HG03432 (cell line): Measurements from ENCODE around the gene SRP19.
"Not testable (repeated sequence)": the region's sequence is repeated elsewhere in the genome, so short reads cannot be mapped to it uniquely, and the experiment has no call there.

Source experiments
- ATAC-seq: cut with Tn5 transposase; IDR thresholded peaks from one replicate; pipeline ENCODE4 v1.9.1; 2021; ENCODE audit warnings: mild to moderate bottlenecking, moderate library complexity; ENCODE audit not compliant: unreplicated experiment

The SRP19 gene

GRCh38 chr5:112860929-112861637 is at the start of gene SRP19:
Gene SRP19 (plus strand): TSS chr5:112861287. CDS start chr5:112861377, 90 bp downstream.
- peak; percentile 99 for ATAC-seq

- no peak for ATAC-seq
Measured at GRCh38 chr5:112812549-112812948, 48.5 kb upstream of the SRP19 start.

- no peak for ATAC-seq
Measured at GRCh38 chr5:112820246-112820645, 40.8 kb upstream of the SRP19 start.

GRCh38 chr5:112822456-112822855 is 38.6 kb upstream of the SRP19 start:
- no peak for ATAC-seq

DNA sequence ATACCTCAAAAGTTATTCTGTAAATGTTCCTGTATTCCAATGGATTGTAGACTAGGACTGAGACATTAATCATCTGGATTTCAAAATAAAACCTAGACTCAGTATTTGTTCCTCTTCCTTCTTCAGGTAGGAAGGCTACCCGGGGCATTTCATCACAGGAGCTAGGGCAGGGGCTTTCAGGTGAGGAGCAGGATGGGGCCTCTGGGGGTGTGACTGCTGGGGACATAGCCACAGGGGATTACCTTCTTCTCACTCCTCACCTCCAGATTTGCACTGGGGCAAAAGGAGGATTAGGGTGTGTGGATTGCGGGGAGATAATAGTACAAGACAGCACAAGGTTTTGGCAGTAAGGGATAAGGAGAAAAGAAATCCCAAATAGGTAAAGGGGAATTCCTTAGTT is 37.9 kb upstream of the SRP19 start:
- no peak for ATAC-seq

DNA sequence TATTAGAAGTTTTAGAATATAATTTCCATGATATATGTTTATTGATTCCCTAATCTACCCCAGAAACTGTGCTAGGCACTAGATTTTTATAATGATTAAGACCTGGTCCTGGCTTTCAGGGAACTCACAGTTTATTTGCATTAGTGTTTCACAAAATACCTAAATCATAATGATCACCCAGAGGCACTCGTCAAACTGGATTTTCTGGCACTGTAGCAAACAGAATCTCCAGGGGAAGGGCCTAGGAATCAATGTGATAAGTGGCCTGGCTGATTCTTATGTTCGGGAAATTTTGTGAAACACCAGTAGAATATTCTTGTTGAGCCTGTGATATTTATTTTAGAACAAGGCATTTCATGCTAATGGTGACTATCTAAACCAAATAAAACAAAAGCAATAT is 37.4 kb upstream of the SRP19 start:
- no peak for ATAC-seq

GRCh38 chr5:112824197-112824596 is 36.9 kb upstream of the SRP19 start:
- no peak for ATAC-seq

DNA sequence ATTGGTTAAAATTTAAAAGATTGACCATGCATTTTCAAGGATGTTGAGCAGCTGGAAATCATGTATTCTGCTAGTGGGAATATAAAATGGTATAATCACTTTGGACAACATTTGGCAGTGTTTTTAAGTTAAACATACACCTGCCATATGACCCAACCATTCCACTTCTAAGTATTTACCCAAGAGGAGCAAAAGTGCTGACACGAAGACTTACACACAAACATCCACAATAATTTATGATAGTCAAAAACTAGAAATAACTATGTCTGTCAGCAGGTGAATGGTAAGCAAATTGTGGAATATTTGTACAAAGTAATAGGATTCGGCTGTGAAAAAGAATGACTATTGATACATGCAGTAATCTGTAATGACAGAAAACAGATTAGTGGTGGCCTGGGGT is 30.7 kb upstream of the SRP19 start:
- ATAC-seq, result no peak

DNA sequence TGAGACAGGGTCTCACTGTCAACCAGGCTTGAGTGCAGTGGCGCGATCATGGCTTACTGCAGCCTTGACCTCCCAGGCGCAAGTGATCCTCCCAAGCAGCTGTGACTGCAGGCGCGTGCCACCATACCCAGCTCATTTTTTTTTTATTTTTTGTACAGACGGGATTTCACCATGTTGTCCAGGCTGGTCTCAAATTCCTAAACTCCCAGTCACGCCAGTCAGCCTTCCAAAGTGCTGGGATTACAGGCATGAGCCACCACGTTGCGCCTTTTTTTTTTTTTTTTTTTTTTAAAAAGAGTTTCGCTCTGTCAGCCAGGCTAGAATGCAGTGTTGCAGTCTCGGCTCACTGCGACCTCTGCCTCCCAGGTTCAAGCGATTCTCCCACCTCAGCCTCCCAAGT is 27.1 kb upstream of the SRP19 start:
- ATAC-seq, result no peak

GRCh38 chr5:112844489-112844888 is 16.6 kb upstream of the SRP19 start:
- ATAC-seq, result no peak

GRCh38 chr5:112846556-112846955 is 14.5 kb upstream of the SRP19 start:
- no peak for ATAC-seq

- ATAC-seq, result no peak
Measured at GRCh38 chr5:112847306-112847705, 13.8 kb upstream of the SRP19 start.

GRCh38 chr5:112848116-112848811 is 12.8 kb upstream of the SRP19 start:
- peak; percentile 100 for ATAC-seq

GRCh38 chr5:112849912-112850311 is 11.2 kb upstream of the SRP19 start:
- ATAC-seq, result no peak

DNA sequence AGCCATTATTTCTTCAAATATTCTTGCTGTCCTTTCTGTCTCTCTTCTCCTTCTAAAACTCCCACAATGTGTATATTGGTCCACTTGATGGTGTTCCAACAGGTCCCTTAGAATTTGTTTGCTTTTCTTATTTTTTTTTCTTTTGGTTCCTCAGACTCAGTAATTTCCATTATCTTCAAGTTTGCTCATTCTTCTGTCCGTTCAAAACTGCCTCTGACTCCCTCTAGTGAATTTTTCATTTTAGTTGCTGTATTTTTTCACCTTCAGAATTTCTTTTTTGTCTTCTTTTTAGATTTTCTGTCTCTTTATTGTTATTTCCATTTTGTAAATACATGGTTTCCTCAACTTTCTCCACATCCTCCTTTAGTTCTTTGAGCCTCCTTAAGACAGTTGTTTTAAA is 6.4 kb upstream of the SRP19 start:
- no peak for ATAC-seq

- no peak for ATAC-seq
Measured at GRCh38 chr5:112857866-112858265, 3.2 kb upstream of the SRP19 start.

DNA sequence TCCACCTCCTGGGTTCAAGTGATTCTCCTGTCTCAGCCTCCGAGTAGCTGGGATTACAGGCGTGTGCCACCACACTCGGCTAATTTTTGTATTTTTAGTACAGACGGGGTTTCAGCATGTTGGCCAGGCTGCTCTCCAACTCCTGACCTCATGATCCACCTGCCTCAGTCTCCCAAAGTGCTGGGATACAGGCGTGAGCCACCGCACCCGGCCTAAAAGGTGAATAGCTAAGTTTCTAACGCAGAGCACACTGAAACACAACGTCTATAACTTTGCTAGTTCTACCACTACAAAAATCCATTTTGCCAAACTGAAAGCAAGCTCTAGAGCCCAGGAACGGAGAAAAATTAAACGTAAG is 537 bp upstream of the SRP19 start:
- ATAC-seq, result not testable (repeated sequence)

DNA sequence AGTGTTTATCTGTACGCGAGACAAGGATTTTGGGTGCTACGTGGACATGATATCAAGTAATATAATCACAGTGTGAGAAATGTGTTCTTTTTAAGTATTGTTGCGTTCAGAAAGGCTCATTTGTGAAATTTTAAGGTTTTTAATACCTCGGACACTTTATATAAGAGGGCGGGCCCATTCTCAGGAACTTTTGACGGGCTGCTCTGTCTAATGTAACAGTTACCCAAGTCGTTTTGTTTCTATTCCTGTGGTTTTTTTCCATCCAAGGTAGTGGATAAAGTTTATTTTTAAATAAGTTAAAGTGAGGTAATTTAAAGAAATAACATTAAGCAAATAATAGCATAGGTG is 525 bp downstream of the SRP19 start:
- ATAC-seq, result no peak

GRCh38 chr5:112862085-112862484 is 998 bp downstream of the SRP19 start:
- ATAC-seq, result no peak

- ATAC-seq, result no peak
Measured at GRCh38 chr5:112863549-112863948, 2.5 kb downstream of the SRP19 start.

DNA sequence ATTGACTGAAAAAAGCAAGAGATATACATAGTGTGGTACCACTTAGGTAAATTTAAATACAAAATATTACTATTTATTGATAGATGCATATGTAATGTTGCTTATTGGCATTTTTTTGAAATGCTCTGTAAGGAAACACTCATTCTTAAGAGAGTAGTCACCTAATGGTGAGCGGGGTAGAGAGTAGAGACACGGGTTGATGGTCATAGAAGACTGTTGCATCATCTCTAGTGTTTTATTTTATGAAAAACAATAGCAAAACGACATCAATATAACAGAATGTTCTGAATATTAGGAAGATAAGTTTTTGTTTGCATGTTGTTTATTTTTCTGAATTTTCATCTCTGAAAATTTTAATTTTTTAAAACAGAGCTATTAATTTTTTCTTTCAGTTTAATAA is 4.0 kb downstream of the SRP19 start:
- ATAC-seq, result no peak

DNA sequence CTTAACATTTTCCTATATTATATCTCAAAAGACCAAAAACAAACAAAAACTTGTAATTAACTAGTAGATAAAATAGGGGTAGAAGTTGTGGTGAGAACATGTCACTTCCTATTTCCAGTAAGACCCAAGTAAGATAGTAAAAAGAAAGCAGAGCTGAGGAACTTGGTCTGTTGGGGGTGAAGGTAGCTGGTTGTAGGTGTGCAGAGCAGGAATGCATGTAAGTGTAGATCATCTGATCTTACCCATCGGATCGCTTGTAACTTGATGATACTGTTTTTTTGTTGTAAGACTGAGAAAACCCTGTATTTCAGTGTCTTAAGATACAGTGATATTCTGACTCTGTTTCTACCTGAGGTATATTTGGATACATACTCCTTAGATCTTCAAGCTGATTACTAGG is 5.7 kb downstream of the SRP19 start:
- no peak for ATAC-seq

- ATAC-seq, result no peak
Measured at GRCh38 chr5:112867411-112867810, 6.3 kb downstream of the SRP19 start.
